Ovary (tissue), 9 donors: ENCODE results near the gene ARHGAP9. TPM values are rescaled to one million over a fixed set of nuclear protein-coding genes. Genes with fewer than 3 reads are reported as not detected.

Source experiments
- DNase-seq, 5 donors: peaks; one replicate each; pipeline ENCODE4 v3.0.0-alpha.2; 2019 to 2020
- H3K27ac ChIP-seq, 2 donors: fragments of 200-600 bp; one replicate each; pipeline versions ENCODE4 v1.5.1 to v1.8.0; 2019 to 2022
- H3K27me3 ChIP-seq: fragments of 200-600 bp; one replicate; pipeline ENCODE4 v1.8.0; 2022
- H3K36me3 ChIP-seq: fragments of 200-600 bp; sonication (generic); one replicate; pipeline ENCODE4 v1.5.1; 2019
- H3K4me1 ChIP-seq: one replicate; pipeline ENCODE4 v1.8.1; 2013; ENCODE audit warnings: mild to moderate bottlenecking, moderate library complexity; ENCODE audit not compliant: insufficient read depth
- H3K4me3 ChIP-seq: fragments of 200-600 bp; sonication (generic); one replicate; pipeline ENCODE4 v1.5.1; 2017
- H3K9me3 ChIP-seq, 2 donors: fragments of 200-600 bp in 1 of 2; sonication (generic) in 1 of 2; one replicate each; pipeline versions ENCODE4 v1.5.1 to v1.8.1; 2013 to 2019; ENCODE audit warnings: mild to moderate bottlenecking in 1 of 2, moderate library complexity in 1 of 2
- CTCF ChIP-seq, 3 donors: fragments of 450-650 bp in 2 of 3; fragments of 200-600 bp in 1 of 3; IDR thresholded peaks; one replicate each; pipeline versions ENCODE4 v1.5.1 to v1.8.0; 2016 to 2022; ENCODE audit warnings: antibody characterized with exemption in 3 of 3, mild to moderate bottlenecking in 1 of 3
- EP300 ChIP-seq: sonication (generic); formaldehyde crosslinking; IDR thresholded peaks from one replicate; pipeline ENCODE4 v1.6.1; 2017; ENCODE audit warnings: antibody characterized with exemption
- POLR2A ChIP-seq: fragments of 450-650 bp; IDR thresholded peaks from one replicate; pipeline ENCODE4 v1.6.1; 2017; ENCODE audit warnings: antibody characterized with exemption, mild to moderate bottlenecking, moderate library complexity
- WGBS, 3 donors: extraction: QIAGEN DNeasy Blood & Tissue Kit in 1 of 3; methylation state at CpG; one replicate each; pipeline versions ENCODE4 v1.1.5 to v1.1.7; 2013 to 2017; 5-methylcytosine and 5-hydroxymethylcytosine counted together
- intact Hi-C, 4 donors: fragments of 100-400 bp; cut with DNase I; formaldehyde crosslinking; loops; one replicate each; pipeline versions ENCODE4 v1.11.0 to v1.15.1; 2022 to 2023
- polyA plus RNA-seq, 2 donors: library from polyadenylated mRNA; stranded (reverse); fragments of 200-250 nt in 1 of 2; fragments of 350-450 nt in 1 of 2; fragmentation: Illumina TruSeq in 1 of 2; extraction: RNeasy Lipid Tissue Mini Kit (QIAGEN cat#74804) in 1 of 2; gene quantifications; one replicate each; pipeline ENCODE4 v1.2.3, GENCODE V29; 2013 to 2014
- total RNA-seq, 7 donors: library from RNA; depleted of rRNA in 2 of 7; stranded (reverse); fragments of >200 nt in 2 of 7; fragmentation: NEBNext Ultra II Directional in 3 of 7; extraction: Animal tissue kit (Norgen Biotek cat#: 25700) in 3 of 7; gene quantifications; one replicate each; pipeline versions ENCODE4 v1.1.0 to v1.2.4, GENCODE V29; 2016 to 2023
- donor health status: DM: no; HTN: no; CAD: no; lungs with moderate emphysema.
- donor health status: DM: no; HTN: no; CAD: no.
- donor health status: Bipolar disorder and iron deficiency.
- donor health status: DM: yes; HTN: yes; CAD: no.
- donor health status: DM: no; HTN: no; CAD: no.
- donor health status: DM: yes; HTN: yes; CAD: no.

The ARHGAP9 gene
- total and polyA plus RNA-seq, 9 donors: 2.6 to 9.5 (median 4.2) TPM

GRCh38 chr12:57500213-57500612, 20.5 kb upstream of the ARHGAP9 start:
- H3K27me3 ChIP-seq: no peaks in the 10 kb centered on the region
- TF ChIP-seq POLR2A: no peak
- TF ChIP-seq EP300: no peak
- no peak for TF ChIP-seq CTCF (IDR thresholded peaks at IDR 0.05)
- no peaks in the 10 kb centered on the region for H3K36me3 ChIP-seq
- 94 to 96% (median 95%) methylated on average over 11 of the region's 11 CpGs for WGBS, 3 donors
- no peak overlapping the region for H3K4me3 ChIP-seq
- H3K9me3 ChIP-seq: no peaks in the 10 kb centered on the region
- no peak overlapping the region for H3K27ac ChIP-seq
- DNase-seq: no peak
- H3K4me1 ChIP-seq: no peaks in the 10 kb centered on the region
- intact Hi-C loops: no loop called here

GRCh38 chr12:57498571-57498970, 18.9 kb upstream of the ARHGAP9 start:
- Histone ChIP-seq H3K36me3 (no peaks in the 10 kb centered on the region), H3K4me3 (no peak overlapping the region), H3K27ac (no peak overlapping the region), H3K27me3 (no peaks in the 10 kb centered on the region), H3K9me3 (no peaks in the 10 kb centered on the region), H3K4me1 (no peaks in the 10 kb centered on the region)
- intact Hi-C loops: no loop called here
- DNase-seq: no peak
- 87 to 96% (median 91%) methylated on average over 4 of the region's 4 CpGs for WGBS, 3 donors
- no peak for TF ChIP-seq POLR2A
- TF ChIP-seq CTCF (IDR thresholded peaks at IDR 0.05): no peak
- no peak for TF ChIP-seq EP300

- no peaks in the 10 kb centered on the region for H3K9me3 ChIP-seq
- H3K36me3 ChIP-seq: no peaks in the 10 kb centered on the region
- no peak overlapping the region for H3K27ac ChIP-seq
- no peaks in the 10 kb centered on the region for H3K4me1 ChIP-seq
- DNase-seq: no peak
- TF ChIP-seq CTCF (IDR thresholded peaks at IDR 0.05): no peak
- TF ChIP-seq EP300: no peak
- TF ChIP-seq POLR2A: no peak
- intact Hi-C loops: no loop called here
- 68 to 83% (median 71%) methylated on average over 9 of the region's 9 CpGs for WGBS, 3 donors
- H3K27me3 ChIP-seq: no peaks in the 10 kb centered on the region
- no peak overlapping the region for H3K4me3 ChIP-seq
Observed at GRCh38 chr12:57498132-57498502, 18.5 kb upstream of the ARHGAP9 start.

DNA sequence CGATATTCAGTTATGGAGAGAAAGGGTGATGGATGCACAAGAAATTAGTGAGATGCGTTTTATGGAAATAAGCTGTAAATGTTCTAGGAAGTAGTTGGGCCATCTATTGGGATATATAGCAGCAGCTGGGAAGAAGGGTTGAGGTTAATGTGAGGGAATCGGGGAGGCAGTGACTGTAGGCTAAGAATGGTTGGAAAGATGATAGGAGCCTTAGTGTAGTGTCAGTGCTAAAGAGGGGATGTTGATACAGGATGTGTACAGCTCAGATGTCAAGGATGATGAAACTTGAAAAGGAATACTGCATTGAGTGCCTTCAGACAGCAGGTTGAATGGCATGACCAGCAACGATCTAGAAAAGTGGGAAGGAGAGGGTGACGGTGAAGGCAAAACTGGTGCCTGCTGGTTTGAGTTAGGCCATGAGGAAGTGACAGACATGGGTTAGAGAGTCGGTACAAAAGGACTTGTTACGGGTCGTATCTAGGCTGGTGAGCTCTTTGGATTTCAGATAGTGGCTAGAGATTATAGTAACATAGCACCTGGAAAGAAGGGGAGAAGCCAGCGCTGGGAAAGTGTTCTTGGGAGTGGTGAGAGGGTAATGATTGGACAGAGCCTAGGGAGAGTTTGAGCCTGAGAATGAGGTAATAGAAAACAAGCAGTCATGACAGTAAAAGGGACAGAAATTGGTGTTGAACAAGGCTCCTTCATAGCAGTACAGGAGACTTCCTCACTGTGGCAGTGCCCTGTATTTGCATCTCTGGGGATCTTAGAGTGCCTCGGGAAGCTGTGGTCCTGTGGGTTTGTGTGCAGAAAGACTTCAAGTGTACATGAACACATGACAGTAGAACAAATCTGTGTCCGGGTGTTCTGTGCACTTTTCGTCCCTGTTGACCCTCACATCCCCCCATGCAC, 17.8 kb upstream of the ARHGAP9 start:
- TF ChIP-seq CTCF (IDR thresholded peaks at IDR 0.05): no peak
- no peak for TF ChIP-seq POLR2A
- no peak for TF ChIP-seq EP300
- Histone ChIP-seq H3K27ac (no peak overlapping the region), H3K27me3 (no peaks in the 10 kb centered on the region), H3K36me3 (no peaks in the 10 kb centered on the region), H3K9me3 (no peaks in the 10 kb centered on the region), H3K4me3 (no peak overlapping the region), H3K4me1 (no peaks in the 10 kb centered on the region)
- intact Hi-C loops: no loop called here
- no peak for DNase-seq
- WGBS, 3 donors: 84 to 92% (median 86%) methylated on average over 12 of the region's 12 CpGs
